DND-41 (cell line): ENCODE data around the gene ANO6.

Experiments used
- ATAC-seq: fragments of 200-7000 bp; cut with Tn5 transposase; 3 replicates; pipeline ENCODE4 v1.9.1; 2021; ENCODE audit warnings: low read depth; ENCODE audit not compliant: insufficient read depth
- DNase-seq: peaks from one replicate; pipeline ENCODE4 v3.0.0-alpha.2; 2020
- H2AFZ ChIP-seq: 2 replicates; pipeline ENCODE4 v1.6.0; 2012; ENCODE audit warnings: low read depth, low read length
- H3K27ac ChIP-seq: 2 replicates; pipeline ENCODE4 v1.5.1; 2012; ENCODE audit warnings: low read length, inconsistent platforms
- H3K27me3 ChIP-seq: fragments of 200-600 bp; sonication (generic); 2 replicates; pipeline ENCODE4 v1.6.0; 2012; ENCODE audit warnings: low read length, mild to moderate bottlenecking, inconsistent platforms; ENCODE audit not compliant: insufficient read depth, poor library complexity
- H3K36me3 ChIP-seq: 2 replicates; pipeline ENCODE4 v1.5.1; 2012; ENCODE audit warnings: low read length, inconsistent platforms; ENCODE audit not compliant: insufficient read depth
- H3K4me1 ChIP-seq: 2 replicates; pipeline ENCODE4 v1.5.1; 2012; ENCODE audit warnings: mild to moderate bottlenecking, low read length; ENCODE audit not compliant: insufficient read depth
- H3K4me2 ChIP-seq: 2 replicates; pipeline ENCODE4 v1.6.0; 2012; ENCODE audit warnings: mild to moderate bottlenecking, moderate library complexity, low read length, inconsistent platforms; ENCODE audit not compliant: insufficient read depth
- H3K4me3 ChIP-seq, 2 experiments: fragments of 200-600 bp in 1 of 2; shearing (Covaris generic) in 1 of 2; 2 replicates each; pipeline ENCODE4 v1.5.1; 2012 to 2016; ENCODE audit warnings: inconsistent platforms in 2 of 2, low read length in 2 of 2, mild to moderate bottlenecking in 2 of 2, low read depth in 1 of 2, moderate library complexity in 1 of 2
- H3K79me2 ChIP-seq: 2 replicates; pipeline ENCODE4 v1.6.0; 2012; ENCODE audit warnings: low read length, inconsistent platforms; ENCODE audit not compliant: insufficient read depth
- H3K9ac ChIP-seq: 2 replicates; pipeline ENCODE4 v1.6.0; 2012; ENCODE audit warnings: low read depth, mild to moderate bottlenecking, inconsistent platforms, low read length, moderate library complexity
- H3K9me3 ChIP-seq: 2 replicates; pipeline ENCODE4 v1.5.1; 2012; ENCODE audit warnings: low read length, moderate library complexity, mild to moderate bottlenecking, inconsistent platforms; ENCODE audit not compliant: insufficient read depth, severe bottlenecking
- H4K20me1 ChIP-seq: 2 replicates; pipeline ENCODE4 v1.6.0; 2012; ENCODE audit warnings: low read length; ENCODE audit not compliant: insufficient read depth
- CTCF ChIP-seq: IDR thresholded peaks from 2 replicates; pipeline ENCODE4 v1.5.1; 2012; ENCODE audit warnings: borderline replicate concordance, low read length, moderate library complexity, mild to moderate bottlenecking; ENCODE audit not compliant: poor library complexity, severe bottlenecking; ENCODE audit errors: extremely low read depth
- EZH2 ChIP-seq: IDR thresholded peaks from 3 replicates; pipeline ENCODE4 v1.6.1; 2012; ENCODE audit warnings: borderline replicate concordance, low read depth, mild to moderate bottlenecking, moderate library complexity, low read length, inconsistent platforms; ENCODE audit not compliant: severe bottlenecking

Gene ANO6

GRCh38 chr12:45296046-45296586 lies 80.2 kb downstream of the ANO6 start:
- Histone ChIP-seq H3K27me3 (no peaks in the 10 kb centered on the region), H3K9me3 (no peaks in the 10 kb centered on the region), H3K4me1 (no peaks in the 10 kb centered on the region), H3K4me2 (no peak overlapping the region), H3K4me3 (no peak overlapping the region), H3K27ac (no peak overlapping the region), H3K79me2 (peaks cover 20% of the 10 kb centered on the region), H3K36me3 (no peaks in the 10 kb centered on the region), H3K9ac (no peak overlapping the region), H4K20me1 (no peaks in the 10 kb centered on the region; the same call in 1 of the 2 replicates), H2AFZ (no peak overlapping the region)
- TF ChIP-seq EZH2 (no peak), CTCF (no peak)
- ATAC-seq (no peak), DNase-seq (no peak)

GRCh38 chr12:45298047-45298446 lies 82.2 kb downstream of the ANO6 start:
- ATAC-seq = no peak
- H3K9ac ChIP-seq = no peak overlapping the region
- peaks cover 20% of the 10 kb centered on the region for H3K79me2 ChIP-seq
- H3K27ac ChIP-seq = no peak overlapping the region
- no peaks in the 10 kb centered on the region for H3K9me3 ChIP-seq
- H3K4me1 ChIP-seq = no peaks in the 10 kb centered on the region
- no peak overlapping the region for H3K4me2 ChIP-seq
- TF ChIP-seq EZH2 (no peak), CTCF (no peak)
- H3K4me3 ChIP-seq = no peak overlapping the region
- no peak overlapping the region for H2AFZ ChIP-seq
- no peaks in the 10 kb centered on the region for H3K27me3 ChIP-seq
- no peaks in the 10 kb centered on the region; the same call in 1 of the 2 replicates for H4K20me1 ChIP-seq
- DNase-seq = no peak
- no peaks in the 10 kb centered on the region for H3K36me3 ChIP-seq

GRCh38 chr12:45298721-45299692 lies 83.1 kb downstream of the ANO6 start:
- TF ChIP-seq CTCF = no peak
- no peak for TF ChIP-seq EZH2
- Histone ChIP-seq H3K4me2 (no peak overlapping the region), H3K79me2 (peaks cover 20% of the 10 kb centered on the region), H3K4me1 (no peaks in the 10 kb centered on the region), H3K36me3 (peaks cover 8% of the 10 kb centered on the region; the same call in 1 of the 2 replicates), H4K20me1 (no peaks in the 10 kb centered on the region; the same call in 1 of the 2 replicates), H3K9ac (no peak overlapping the region), H3K27me3 (no peaks in the 10 kb centered on the region), H2AFZ (no peak overlapping the region), H3K9me3 (no peaks in the 10 kb centered on the region), H3K4me3 (no peak overlapping the region), H3K27ac (no peak overlapping the region)
- ATAC-seq = no peak
- no peak for DNase-seq
